NOMO-1 (cell line): ENCODE measurements around the gene BRME1.
"Not testable (repeated sequence)": the region's sequence is repeated elsewhere in the genome, so short reads cannot be mapped to it uniquely, and the experiment has no call there.

Experiments
- DNase-seq, 2 experiments: peaks; one replicate each; lab custom pipeline; 2025; ENCODE audit not compliant: unreplicated experiment in 2 of 2; lab: John Stamatoyannopoulos, UW

BRME1 gene

GRCh38 chr19:13870873-13871272 is 35.0 kb downstream of the BRME1 start:
- no peak for DNase-seq

- DNase-seq = no peak
These were observed 36.6 kb downstream of the BRME1 start for GRCh38 chr19:13869281-13869680.

GRCh38 chr19:13868663-13869062 is 37.3 kb downstream of the BRME1 start:
- DNase-seq = no peak

DNA sequence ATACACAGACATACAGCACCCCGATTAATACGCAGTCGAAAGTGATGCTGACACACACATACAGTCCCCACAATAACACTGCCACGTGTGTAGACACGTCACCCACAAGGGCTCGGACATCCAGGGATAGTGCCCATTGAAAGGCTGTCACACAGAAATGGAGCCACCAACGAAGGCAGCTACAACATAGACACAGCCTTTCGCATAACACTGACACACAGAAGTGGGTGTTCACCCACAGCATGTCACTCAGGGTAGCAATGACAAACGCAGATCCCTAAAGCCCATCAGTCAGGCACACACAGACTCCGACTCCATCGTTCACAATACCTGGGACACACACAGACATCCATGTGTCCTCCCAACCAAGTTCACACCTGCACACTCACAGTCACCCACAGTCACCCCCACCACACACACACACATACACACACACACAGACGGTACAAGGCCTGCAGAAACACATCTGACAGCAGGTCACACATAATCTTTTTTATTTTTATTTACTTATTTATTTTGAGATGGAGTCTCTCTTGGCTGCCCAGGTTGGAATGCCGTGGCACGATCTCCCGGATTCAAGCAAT is 39.4 kb downstream of the BRME1 start:
- no peak for DNase-seq

DNA sequence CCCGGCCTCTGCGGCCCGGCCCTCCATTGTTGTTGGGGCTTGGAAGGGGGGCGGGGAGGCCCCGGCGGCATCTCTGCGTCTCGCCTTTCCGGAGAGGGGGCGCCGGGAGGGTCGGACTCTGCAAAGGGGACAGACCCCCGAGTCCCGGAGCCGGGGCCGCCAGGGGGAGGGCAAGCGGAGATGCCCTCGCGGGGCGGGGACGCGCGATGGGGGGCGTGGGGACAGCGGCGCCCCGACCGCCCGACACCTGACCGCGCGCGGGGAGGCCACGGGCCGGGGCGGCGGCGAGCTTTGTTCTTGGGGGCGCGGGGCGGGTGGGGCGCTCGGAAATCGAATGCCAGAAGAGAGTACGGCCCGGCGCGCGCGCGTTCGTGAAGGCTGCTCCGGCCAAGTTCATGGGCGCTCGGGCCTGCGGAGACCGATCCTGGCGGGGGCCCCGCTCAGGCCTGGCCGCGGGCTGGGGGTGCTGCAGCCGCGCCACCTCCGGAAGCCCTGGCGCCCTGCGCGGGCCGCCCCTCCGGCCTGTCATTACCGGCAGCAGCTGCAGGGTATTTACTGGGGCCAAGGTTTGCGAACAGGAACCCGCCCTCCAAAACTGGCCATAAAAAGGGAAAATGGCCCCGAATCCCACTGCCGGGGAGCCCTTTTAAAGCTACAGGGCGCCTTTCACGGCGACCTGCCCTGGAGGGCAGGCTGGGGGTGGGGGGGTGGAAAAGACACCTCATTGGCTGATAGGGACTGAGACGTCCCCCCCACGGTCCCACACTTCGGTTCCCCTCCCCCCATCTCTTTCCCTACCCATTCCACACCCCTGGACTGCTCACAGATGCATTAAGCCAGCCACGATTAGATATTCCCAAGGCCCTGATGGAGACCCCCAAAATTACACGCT is 40.1 kb downstream of the BRME1 start:
- DNase-seq = peak in 1 of 2 experiments; percentile 21

- DNase-seq = no peak
These were observed 41.0 kb downstream of the BRME1 start for GRCh38 chr19:13864667-13865570.

- DNase-seq = no peak
These were observed 41.8 kb downstream of the BRME1 start for GRCh38 chr19:13864046-13864666.

DNA sequence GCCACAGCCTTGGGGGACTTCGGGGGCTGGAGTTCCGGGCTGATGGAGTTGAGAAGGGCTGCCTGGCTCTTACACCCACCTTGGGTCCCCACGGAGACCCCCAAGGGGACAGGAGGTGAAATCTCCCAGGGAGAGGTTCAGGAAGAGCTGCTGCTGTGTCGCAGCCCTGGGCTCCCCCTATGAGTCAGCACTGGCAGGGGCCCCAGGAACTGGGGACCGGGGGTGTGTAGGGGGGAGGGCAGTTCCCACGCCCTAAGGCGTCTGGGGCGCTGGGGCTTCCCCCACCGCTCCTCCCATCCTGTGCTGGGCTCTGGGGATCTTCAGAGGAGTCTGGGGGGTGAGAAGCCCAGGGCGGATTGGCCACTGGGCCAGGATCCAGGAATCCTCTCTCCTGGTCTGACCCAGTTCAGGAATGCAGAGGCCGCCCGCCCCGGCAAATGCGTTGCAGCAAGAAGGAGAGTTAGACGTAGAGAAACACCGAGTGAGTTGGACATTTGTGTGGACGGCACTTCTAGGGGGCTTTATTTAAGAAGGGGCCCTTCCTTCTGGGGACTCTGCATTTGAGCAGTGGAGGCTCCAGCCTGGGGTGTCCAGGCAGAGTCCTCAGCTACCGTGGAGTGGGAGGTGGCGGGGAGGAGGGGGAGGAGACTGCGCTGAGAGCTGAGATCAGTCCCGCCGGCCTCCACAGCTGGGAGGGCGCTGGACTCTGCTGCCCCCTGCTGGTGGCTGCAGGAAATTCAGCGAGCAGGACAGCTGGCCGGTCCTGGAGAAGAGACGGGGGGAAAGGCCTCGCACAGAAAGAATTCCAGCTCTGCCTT is 44.0 kb downstream of the BRME1 start:
- DNase-seq = peak; percentile 82

DNA sequence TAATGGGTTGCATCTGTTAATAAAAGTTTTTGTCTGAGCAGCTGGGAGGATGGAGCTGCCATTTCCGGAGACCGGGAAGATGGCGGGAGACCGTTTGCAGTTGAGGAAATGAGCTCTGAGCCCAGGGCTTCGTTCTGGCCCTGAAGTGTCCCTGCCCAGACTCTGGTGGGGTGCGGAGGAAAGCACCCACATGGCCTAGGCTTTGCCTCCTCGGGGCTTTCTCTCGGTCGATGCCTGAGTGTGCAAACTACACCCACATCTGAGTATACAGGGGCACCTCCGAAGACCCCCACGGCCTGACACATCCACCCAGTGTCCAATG is 44.6 kb downstream of the BRME1 start:
- DNase-seq = no peak

GRCh38 chr19:13860679-13861391 is 45.1 kb downstream of the BRME1 start:
- no peak for DNase-seq

DNA sequence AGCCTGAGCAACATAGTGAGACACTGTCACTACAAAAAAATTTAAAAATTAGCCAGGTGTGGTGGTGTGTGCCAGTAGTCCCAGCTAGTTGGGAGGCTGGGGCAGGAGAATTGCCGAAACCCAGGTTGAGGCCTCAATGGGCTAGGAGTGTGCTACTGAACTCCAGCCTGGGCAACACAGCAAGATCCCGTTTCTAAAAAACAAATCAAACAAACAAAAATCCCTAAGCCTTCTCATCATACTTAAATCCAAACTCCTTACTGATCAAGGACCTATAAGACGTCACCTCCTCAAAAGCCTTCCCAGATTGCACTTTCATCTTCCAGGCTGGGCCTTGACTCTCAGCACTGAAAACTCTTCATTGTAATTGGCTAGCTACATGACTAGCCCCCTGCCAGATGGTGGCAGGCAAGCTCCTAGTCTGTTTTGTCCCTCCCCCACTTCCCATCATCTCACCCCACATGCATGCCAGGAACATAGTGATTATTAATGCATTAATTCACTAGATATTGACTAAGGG is 46.5 kb downstream of the BRME1 start:
- DNase-seq = no peak

DNA sequence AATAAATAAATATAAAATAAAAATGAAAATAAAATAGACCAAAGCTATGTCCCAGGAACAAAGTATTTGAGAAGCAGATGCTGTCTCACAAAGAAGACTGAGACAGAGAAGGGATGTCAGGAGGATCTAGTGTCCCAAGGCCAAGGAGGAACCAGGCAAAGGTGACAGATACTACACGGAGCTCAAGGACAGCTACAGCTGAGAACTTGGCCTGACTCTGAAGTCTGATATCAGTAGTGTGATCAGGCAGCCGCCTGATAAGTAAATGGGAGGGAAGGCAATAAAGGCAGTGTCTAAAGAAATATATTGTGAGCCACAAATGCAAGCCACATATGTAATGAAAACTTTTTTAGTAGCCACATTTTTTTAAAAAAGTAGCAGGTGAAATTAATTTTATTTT is 49.4 kb downstream of the BRME1 start:
- no peak for DNase-seq

GRCh38 chr19:13852171-13852707 is 53.7 kb downstream of the BRME1 start:
- DNase-seq = not testable (repeated sequence)

- not testable (repeated sequence) for DNase-seq
These were observed 54.2 kb downstream of the BRME1 start for GRCh38 chr19:13851734-13852114.

- DNase-seq = peak; percentile 39 to 46
These were observed 54.8 kb downstream of the BRME1 start for GRCh38 chr19:13850910-13851733.

DNA sequence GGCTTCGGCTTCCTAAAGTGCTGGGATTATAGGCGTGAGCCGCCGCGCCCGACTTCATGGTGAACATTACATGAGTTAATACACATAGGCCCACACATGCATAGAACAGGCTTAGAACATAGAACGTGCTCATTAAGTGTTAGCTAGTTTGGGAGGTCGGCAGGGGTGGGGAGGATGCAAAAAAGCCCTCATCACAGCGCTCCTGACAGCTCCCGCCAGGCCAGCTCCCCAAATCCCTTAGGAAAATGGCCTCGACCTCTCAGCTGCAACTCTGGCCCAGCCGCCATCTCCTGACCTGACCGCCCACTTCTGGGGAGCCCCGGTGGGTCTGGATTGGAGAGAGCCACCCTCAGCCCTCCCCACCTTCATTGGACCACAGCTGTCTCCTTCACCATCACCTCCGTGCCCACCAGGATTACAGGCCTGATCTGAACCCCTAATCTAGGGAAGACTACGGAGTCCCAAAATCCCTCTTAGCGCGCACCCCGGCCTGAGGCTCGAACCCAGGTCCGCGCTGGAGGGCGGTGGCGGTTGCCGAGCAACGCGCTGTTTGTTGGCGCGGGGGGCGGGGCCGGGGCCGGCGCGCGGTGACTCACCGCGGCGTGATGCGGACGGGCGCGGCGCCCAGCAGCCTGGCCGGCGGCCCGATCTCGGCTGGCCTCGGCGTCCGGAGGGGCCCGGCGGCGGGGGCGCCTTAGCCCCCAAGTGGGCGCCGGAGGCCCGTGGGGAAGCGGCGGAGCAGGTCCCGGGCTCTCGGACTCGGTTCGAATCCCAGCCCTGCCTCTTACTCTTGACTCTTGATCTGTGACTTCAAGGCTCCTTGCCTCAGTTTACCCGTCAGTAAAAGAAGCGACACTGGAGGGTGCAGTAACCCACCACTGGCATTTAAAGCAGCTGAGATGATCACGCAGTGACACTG is 55.7 kb downstream of the BRME1 start:
- peak; percentile 42 to 84 for DNase-seq
